IPS-20b (cell line): ENCODE results near the gene ALG1L2.
"Not testable (repeated sequence)": the region's sequence is repeated elsewhere in the genome, so short reads cannot be mapped to it uniquely, and the experiment has no call there.

Experiments
- H3K27ac ChIP-seq: one replicate; pipeline ENCODE4 v1.5.1; 2013; ENCODE audit warnings: low read length
- H3K27me3 ChIP-seq: 2 replicates; pipeline ENCODE4 v1.6.1; 2013; ENCODE audit warnings: mild to moderate bottlenecking, low read length, inconsistent platforms; ENCODE audit not compliant: insufficient read depth
- H3K36me3 ChIP-seq: 2 replicates; pipeline ENCODE4 v1.6.1; 2013; ENCODE audit warnings: low read depth, mild to moderate bottlenecking, inconsistent platforms, low read length, moderate library complexity; ENCODE audit not compliant: insufficient read depth
- H3K4me1 ChIP-seq: 2 replicates; pipeline ENCODE4 v1.6.1; 2013; ENCODE audit warnings: mild to moderate bottlenecking, control low read depth, inconsistent platforms, low read length, moderate library complexity; ENCODE audit not compliant: insufficient read depth
- H3K4me3 ChIP-seq: 2 replicates; pipeline ENCODE4 v1.5.1; 2013; ENCODE audit warnings: mild to moderate bottlenecking, low read length, inconsistent platforms
- H3K9ac ChIP-seq: 2 replicates; pipeline ENCODE4 v1.6.1; 2013; ENCODE audit warnings: low read depth, mild to moderate bottlenecking, inconsistent platforms, low read length, moderate library complexity
- H3K9me3 ChIP-seq: 2 replicates; pipeline ENCODE4 v1.6.1; 2013; ENCODE audit warnings: mild to moderate bottlenecking, low read depth, low read length, inconsistent platforms; ENCODE audit not compliant: insufficient read depth

The ALG1L2 gene, protein sequence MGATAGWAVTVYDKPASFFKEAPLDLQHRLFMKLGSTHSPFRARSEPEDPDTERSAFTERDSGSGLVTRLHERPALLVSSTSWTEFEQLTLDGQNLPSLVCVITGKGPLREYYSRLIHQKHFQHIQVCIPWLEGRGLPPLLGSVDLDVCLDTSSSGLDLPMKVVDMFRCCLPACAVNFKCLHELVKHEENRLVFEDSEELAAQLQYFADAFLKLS

DNA sequence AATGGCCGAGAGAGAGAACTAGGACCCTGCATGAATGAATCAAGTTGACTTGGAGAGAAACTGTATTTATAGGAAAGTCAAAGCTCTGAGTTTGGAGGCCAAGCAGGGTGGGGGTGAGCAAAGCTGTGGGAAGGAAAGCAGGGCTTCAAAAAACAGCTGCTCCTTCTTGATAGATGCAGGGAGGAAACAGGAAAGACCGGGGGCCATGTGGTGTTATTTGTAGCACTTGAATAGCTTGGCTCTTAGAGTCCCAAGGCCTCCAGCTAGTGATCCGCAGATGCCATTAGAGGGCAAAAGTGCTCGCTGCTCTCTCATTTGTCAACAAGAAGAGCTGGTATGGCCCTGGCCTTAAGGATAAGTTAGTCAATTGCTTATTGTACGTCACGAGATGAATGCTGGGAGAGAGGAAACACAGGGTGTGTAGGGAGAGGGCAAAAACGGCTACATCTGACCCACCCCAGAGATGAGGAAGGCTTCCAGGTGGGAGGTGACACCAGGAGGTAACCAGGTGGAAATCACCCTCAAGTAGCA lies at the start of gene ALG1L2:
Gene ALG1L2 (plus strand): TSS at position 481 of the 531 bp plus-strand sequence. CDS start 186 bp downstream, outside the sequence.
- Histone ChIP-seq H3K4me3 (no peak within 1 kb of the TSS), H3K36me3 (no peaks in the 10 kb centered on the region), H3K27me3 (no peaks in the 10 kb centered on the region), H3K27ac (no peak within 1 kb of the TSS), H3K9me3 (no peaks in the 10 kb centered on the region), H3K9ac (no peak within 1 kb of the TSS), H3K4me1 (no peaks in the 10 kb centered on the region)

DNA sequence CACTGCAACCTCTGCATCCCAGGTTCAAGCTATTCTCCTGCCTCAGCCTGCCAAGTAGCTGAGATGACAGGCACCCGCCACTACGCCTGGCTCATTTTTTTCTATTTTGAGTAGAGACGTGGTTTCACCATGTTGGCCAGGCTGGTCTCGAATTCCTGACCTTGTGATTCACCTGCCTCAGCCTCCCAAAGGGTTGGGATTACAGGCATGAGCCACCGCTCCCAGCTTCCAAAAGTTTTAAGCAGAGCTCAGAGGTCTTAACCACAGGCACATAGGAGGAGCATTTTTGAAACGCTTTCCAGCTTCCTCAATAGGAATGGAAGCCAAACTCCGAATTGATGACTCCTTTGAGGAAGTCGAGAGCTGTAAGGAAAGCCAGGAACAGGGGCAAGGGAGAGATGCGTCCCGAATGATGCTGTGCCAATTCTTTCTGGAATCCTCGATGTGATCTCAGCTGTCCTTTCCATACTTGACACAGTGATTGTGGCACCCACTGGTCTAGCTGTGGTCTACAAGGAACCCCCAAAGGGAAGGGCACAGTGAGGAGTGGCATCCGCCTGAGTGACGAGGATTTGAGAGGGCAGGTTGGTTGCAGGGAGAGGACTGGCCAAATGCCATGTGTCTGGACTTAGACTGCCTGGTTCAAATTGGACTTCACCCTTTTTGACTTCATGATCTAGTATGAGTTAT lies 44.4 kb upstream of the ALG1L2 start:
- H3K36me3 ChIP-seq, H3K4me1 ChIP-seq, H3K27me3 ChIP-seq, H3K9me3 ChIP-seq, H3K4me3 ChIP-seq, H3K27ac ChIP-seq, H3K9ac ChIP-seq: not testable (repeated sequence)

DNA sequence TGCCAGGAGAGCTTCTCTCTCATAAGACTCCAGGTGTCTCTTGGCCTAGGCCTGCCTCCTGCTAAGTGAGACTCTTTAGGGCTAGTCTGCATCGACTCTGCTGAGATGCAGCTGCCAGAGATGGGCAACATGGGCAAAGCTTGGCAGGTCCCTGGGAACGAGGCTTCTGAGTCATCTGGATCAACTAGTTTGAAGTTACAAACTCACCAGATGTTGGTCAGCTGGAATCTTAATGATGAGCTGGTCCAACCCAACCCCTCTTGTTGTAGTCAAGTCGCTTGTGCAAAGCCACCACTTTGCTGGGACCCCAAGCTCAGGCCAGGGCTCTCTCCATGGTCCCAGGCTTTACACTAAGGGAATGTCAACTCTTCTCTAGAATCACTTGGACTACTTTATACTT lies 38.9 kb upstream of the ALG1L2 start:
- not testable (repeated sequence) for H3K27ac ChIP-seq, H3K9ac ChIP-seq

DNA sequence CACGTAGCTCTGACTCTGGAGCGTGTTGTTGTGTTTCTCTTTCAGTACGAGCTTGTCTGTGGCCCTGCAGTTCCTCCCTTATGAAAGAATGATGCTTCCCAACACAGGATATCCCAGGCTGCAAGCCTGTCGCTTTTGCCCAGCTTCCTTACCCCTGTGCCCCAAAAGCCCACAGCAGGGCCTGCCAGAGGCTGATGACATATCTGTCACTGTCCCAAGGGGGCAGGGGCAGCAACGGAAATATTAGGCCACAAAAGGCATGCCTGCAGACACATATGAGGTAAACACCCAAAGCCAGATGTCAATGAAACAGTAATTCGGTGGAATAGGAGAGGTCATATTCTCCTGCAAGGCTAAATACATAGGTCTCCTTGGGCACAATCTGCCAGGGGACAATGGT lies 38.0 kb upstream of the ALG1L2 start:
- H3K4me3 ChIP-seq, H3K4me1 ChIP-seq, H3K9ac ChIP-seq, H3K27me3 ChIP-seq, H3K36me3 ChIP-seq, H3K9me3 ChIP-seq, H3K27ac ChIP-seq: not testable (repeated sequence)

More for the DNA sequence above, 38.9 kb upstream of the ALG1L2 start:
- not testable (repeated sequence) for H3K4me3 ChIP-seq, H3K27me3 ChIP-seq, H3K36me3 ChIP-seq, H3K4me1 ChIP-seq, H3K9me3 ChIP-seq

DNA sequence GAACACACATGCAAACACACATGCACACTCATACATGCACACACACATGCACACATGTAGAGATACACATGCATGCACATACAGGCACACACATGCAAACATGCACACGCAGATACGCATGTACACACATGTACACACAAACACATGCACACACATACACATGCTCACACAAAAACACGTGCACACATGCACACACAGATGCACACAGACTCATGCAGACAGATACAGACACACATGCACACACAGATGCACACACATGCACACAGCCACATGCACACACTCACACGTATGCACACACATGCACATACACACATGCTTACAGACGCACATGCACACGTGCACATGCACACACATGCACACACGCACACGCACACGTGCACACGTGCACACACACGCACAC lies 37.3 kb upstream of the ALG1L2 start:
- no peak overlapping the region for H3K9ac ChIP-seq
- no peak overlapping the region for H3K4me3 ChIP-seq
- no peaks in the 10 kb centered on the region for H3K4me1 ChIP-seq
- no peaks in the 10 kb centered on the region for H3K9me3 ChIP-seq
- H3K36me3 ChIP-seq: no peaks in the 10 kb centered on the region
- no peak overlapping the region for H3K27ac ChIP-seq
- H3K27me3 ChIP-seq: no peaks in the 10 kb centered on the region

DNA sequence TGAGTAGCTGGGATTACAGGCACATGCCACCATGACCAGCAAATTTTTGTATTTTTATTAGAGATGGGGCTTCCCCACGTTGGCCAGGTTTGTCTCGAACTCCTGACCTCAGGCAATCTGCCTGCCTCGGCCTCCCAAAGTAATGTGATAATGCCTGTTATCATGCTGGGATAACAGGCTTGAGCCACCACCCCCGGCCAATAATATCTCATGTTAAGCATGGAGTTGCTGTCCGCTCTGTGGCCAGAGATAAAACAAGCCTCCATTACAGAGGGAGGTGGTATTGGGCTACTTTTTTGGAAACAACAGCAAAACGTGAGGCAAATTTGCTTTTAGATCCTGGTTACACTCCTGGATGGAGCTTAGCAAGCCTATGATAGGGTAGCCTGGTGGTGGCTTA lies 32.9 kb upstream of the ALG1L2 start:
- Histone ChIP-seq H3K9me3 (no peaks in the 10 kb centered on the region), H3K27me3 (no peaks in the 10 kb centered on the region), H3K9ac (no peak overlapping the region), H3K27ac (no peak overlapping the region), H3K36me3 (no peaks in the 10 kb centered on the region), H3K4me1 (no peaks in the 10 kb centered on the region), H3K4me3 (no peak overlapping the region)

DNA sequence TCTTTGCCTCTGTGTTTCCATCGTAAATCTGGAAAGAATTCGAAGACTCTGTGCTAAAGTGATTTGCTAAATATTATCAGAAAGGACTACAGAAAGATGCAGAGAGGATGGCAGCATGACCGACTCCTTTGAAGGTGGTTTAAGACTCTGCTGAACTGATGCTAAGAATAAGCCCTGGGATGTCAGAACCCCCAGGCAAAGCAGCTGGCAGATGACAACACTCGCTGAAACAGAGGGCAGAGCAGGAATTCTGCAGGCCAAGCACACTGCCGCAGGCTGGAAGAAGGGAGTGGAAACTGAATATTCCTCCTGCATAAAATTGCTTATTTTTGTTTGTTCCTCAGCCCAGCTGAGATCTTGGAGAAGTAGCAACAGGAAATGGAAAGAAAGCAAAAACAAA lies 29.3 kb upstream of the ALG1L2 start:
- not testable (repeated sequence) for H3K4me3 ChIP-seq, H3K9me3 ChIP-seq, H3K36me3 ChIP-seq, H3K27ac ChIP-seq, H3K4me1 ChIP-seq, H3K27me3 ChIP-seq, H3K9ac ChIP-seq

DNA sequence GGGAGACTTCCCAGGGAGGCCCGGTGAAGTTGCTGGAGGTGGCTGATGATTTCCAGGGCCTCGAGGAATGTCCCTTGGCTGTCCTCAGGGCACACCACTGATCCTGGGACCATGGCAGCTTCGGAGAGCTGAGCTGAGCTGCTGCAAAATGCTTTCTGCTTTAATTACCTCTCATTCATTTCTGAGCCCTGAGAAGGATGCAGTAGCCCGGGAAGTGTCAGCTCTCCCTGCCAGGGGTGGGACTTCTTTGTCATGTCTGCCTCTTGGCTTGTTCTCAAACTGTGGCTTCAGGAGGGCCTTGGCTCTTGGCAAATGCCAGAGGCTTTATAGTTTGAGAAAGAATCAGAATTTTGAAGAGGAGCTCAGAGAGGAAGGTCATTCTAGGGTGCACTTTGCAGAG lies 28.7 kb upstream of the ALG1L2 start:
- not testable (repeated sequence) for H3K4me3 ChIP-seq, H3K27ac ChIP-seq, H3K36me3 ChIP-seq, H3K9ac ChIP-seq, H3K9me3 ChIP-seq, H3K4me1 ChIP-seq, H3K27me3 ChIP-seq

DNA sequence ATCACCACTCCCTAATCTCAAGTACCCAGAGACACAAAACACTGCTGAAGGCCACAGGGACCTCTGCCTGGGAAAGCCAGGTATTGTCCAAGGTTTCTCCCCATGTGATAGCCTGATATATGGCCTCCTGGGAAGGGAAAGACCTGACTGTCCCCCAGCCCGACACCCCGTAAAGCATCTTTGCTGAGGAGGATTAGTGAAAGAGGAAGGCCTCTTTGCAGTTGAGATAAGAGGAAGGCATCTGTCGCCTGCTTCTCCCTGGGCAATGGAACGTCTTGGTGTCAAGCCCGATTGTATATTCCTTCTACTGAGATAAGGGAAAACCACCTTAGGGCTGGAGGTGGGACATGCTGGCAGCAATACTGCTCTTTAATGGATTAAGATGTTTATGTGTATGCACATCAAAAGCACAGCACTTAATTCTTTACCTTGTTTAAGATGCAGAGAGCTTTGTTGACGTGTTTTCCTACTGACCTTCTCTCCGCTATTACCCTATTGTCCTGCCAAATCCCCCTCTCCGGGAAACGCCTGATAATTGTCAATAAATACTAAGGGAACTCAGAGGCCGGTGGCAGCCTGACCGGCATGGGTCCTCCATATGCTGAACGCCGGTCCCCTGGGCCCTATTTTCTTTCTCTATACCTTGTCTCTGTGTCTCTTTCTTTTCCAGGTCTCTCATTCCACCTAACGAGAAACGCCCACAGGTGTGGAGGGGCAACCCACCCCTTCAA lies 23.9 kb upstream of the ALG1L2 start:
- H3K9ac ChIP-seq, H3K4me1 ChIP-seq, H3K27me3 ChIP-seq, H3K9me3 ChIP-seq, H3K36me3 ChIP-seq, H3K4me3 ChIP-seq, H3K27ac ChIP-seq: not testable (repeated sequence)

DNA sequence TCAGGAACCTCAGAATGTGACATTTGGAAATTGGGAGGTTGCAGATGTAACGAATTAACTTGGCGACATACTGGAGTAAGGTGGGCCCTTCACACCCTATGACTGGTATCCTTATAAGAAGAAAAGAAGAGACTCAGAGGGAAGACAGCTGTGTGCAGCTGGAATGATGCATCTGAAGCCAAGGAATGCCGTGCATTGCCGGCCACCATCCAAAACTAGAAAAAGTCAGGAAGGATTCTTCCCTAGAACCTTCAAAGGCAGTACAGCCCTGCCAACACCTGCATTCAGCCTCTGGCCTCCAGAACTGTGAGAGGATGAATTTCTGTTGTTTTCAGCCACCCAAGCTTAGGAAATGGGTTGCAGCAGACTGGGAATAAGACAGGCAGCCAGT lies 23.4 kb upstream of the ALG1L2 start:
- H3K4me1 ChIP-seq, H3K9me3 ChIP-seq, H3K9ac ChIP-seq, H3K27ac ChIP-seq, H3K36me3 ChIP-seq, H3K27me3 ChIP-seq, H3K4me3 ChIP-seq: not testable (repeated sequence)

DNA sequence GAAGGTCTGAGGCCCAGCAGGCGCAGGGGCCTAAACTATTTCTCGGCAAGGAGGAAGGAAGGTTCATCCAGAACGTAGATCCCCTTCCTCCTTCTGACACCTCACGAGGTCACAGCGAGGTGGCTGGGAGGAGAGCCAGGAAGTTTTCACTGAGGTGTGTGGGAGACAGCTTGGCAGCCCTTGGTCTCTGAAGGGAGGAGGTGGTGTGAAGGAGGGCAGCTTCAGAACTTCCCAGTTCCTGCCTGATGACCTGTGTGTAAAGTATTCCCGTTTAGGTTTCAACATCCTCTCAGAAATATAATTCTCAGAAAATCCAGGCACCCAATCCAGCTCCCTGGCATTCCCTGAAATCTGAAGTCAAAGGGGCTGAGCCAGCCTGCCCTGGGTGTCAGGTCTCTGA lies 22.9 kb upstream of the ALG1L2 start:
- H3K9ac ChIP-seq, H3K36me3 ChIP-seq, H3K9me3 ChIP-seq, H3K4me3 ChIP-seq, H3K27ac ChIP-seq, H3K27me3 ChIP-seq, H3K4me1 ChIP-seq: not testable (repeated sequence)

DNA sequence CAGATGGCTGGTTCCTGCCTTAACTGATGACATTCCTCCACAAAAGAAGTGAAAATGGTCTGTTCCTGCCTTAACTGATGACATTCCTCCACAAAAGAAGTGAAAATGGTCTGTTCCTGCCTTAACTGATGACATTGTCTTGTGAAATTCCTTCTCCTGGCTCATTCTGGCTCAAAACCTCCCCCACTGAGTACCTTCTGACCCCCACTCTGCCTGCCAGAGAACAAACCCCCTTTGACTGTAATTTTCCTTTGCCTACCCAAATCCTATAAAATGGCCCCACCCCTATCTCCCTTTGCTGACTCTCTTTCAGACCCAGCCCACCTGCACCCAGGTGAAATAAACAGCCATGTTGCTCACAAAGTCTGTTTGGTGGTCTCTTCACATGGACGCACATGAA lies 22.5 kb upstream of the ALG1L2 start:
- H3K27me3 ChIP-seq, H3K4me3 ChIP-seq, H3K9ac ChIP-seq, H3K36me3 ChIP-seq, H3K9me3 ChIP-seq, H3K4me1 ChIP-seq, H3K27ac ChIP-seq: not testable (repeated sequence)
